Ascending aorta (tissue), 2 donors: ENCODE measurements around the gene RALGPS2. TPM values are rescaled to one million over a fixed set of nuclear protein-coding genes. Genes with fewer than 3 reads are reported as not detected.

ENCODE experiments used
- DNase-seq, 2 donors: peaks; one replicate each; pipeline ENCODE4 v3.0.0-alpha.2; 2019; ENCODE audit warnings: low spot score in 2 of 2
- H3K27ac ChIP-seq, 2 donors: fragments of 200-600 bp; sonication (generic); one replicate each; pipeline ENCODE4 v1.5.1; 2016 to 2017; ENCODE audit warnings: mild to moderate bottlenecking in 1 of 2
- H3K27me3 ChIP-seq: fragments of 200-600 bp; sonication (generic); one replicate; pipeline ENCODE4 v1.5.1; 2017
- H3K36me3 ChIP-seq, 2 donors: fragments of 200-600 bp; sonication (generic); one replicate each; pipeline ENCODE4 v1.5.1; 2016
- H3K4me1 ChIP-seq, 2 donors: fragments of 200-600 bp; sonication (generic); one replicate each; pipeline ENCODE4 v1.5.1; 2016 to 2017; ENCODE audit warnings: mild to moderate bottlenecking in 1 of 2
- H3K4me3 ChIP-seq, 2 donors: fragments of 200-600 bp; sonication (generic); one replicate each; pipeline ENCODE4 v1.5.1; 2016 to 2017; ENCODE audit warnings: mild to moderate bottlenecking in 1 of 2
- H3K9me3 ChIP-seq, 2 donors: fragments of 200-600 bp; sonication (generic); one replicate each; pipeline ENCODE4 v1.5.1; 2016
- intact Hi-C: fragments of 100-400 bp; cut with DNase I; formaldehyde crosslinking; loops from one replicate; pipeline ENCODE4 v1.15.1; 2023
- total RNA-seq: library from RNA; depleted of rRNA; stranded (reverse); fragments of >200 nt; gene quantifications from one replicate; pipeline ENCODE4 v1.1.0, GENCODE V29; 2016
- TF ChIP-seq, protein P1 (sequence below), 3 experiments: fragments of 200-600 bp in 2 of 3; fragments of 450-650 bp in 1 of 3; sonication (generic) in 2 of 3; IDR thresholded peaks; one replicate each; pipeline ENCODE4 v1.5.1; 2016 to 2019; ENCODE audit warnings: antibody characterized with exemption in 3 of 3, mild to moderate bottlenecking in 1 of 3, moderate library complexity in 1 of 3

The RALGPS2 gene
- total RNA-seq, 1 donor from 2014 or later = 2.2 TPM

DNA sequence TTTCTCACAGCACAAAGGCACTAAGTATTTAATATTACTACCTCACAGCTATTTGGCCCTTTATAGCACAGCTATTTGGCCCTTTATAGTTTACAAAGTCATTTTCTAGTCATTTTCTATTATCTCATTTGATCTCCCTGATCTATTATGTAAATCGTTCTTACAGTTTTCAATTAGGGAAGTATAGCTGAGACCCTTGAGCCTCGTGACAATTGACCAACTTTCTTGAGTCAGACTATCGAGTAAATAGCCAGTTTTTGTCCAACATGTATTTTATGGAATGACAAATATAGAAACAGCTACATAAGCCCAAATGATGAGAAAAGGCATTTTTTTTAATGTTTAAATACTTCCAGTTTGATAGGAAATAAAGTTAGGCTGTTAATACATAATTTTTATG, 152.9 kb downstream of the RALGPS2 start:
- TF ChIP-seq, protein P1, sequence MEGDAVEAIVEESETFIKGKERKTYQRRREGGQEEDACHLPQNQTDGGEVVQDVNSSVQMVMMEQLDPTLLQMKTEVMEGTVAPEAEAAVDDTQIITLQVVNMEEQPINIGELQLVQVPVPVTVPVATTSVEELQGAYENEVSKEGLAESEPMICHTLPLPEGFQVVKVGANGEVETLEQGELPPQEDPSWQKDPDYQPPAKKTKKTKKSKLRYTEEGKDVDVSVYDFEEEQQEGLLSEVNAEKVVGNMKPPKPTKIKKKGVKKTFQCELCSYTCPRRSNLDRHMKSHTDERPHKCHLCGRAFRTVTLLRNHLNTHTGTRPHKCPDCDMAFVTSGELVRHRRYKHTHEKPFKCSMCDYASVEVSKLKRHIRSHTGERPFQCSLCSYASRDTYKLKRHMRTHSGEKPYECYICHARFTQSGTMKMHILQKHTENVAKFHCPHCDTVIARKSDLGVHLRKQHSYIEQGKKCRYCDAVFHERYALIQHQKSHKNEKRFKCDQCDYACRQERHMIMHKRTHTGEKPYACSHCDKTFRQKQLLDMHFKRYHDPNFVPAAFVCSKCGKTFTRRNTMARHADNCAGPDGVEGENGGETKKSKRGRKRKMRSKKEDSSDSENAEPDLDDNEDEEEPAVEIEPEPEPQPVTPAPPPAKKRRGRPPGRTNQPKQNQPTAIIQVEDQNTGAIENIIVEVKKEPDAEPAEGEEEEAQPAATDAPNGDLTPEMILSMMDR (IDR thresholded peaks at IDR 0.05) = no peak
- H3K9me3 ChIP-seq = no peaks in the 10 kb centered on the region
- no peaks in the 10 kb centered on the region for H3K36me3 ChIP-seq
- no peak overlapping the region for H3K27ac ChIP-seq
- no peak overlapping the region for H3K4me3 ChIP-seq
- no peak for DNase-seq
- H3K27me3 ChIP-seq = no peaks in the 10 kb centered on the region
- H3K4me1 ChIP-seq = no peaks in the 10 kb centered on the region
- intact Hi-C loops = no loop called here

DNA sequence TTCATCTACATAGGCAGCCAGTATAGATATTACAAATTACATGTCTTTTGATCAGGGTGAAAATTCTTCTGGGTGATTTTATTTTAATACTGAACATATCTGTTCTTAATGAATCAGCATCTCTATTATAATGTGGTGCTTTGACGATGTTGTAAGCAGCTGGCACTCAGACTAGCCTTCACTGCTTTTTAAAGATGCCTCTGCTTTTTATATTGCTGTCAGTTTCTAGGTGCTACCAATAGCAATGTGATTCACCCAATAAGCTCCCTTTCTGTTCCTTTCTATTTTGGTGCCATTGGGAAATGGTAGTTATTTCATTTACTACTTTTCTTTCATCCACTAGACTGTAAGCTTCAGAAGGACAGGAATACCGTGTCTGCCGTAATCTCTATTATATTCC, 156.9 kb downstream of the RALGPS2 start:
- intact Hi-C loops = no loop called here
- no peak overlapping the region for H3K4me3 ChIP-seq

DNA sequence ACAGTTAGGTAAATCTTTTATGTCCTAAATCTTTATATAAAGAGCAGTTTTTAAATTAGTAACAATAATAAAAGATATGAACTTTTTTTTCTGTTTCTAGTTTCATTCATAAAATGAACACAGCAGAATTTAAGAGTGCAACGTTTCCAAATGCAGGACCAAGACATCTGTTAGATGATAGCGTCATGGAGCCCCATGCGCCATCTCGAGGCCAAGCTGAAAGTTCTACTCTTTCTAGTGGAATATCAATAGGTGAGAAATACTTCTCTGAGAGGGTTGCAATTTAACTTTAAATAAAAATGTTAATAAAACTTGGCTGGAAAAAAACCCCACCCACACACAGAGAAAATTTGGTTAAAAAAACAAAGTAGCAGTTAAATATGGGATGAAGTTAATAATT, 160.8 kb downstream of the RALGPS2 start:
- Histone ChIP-seq H3K4me1 (no peaks in the 10 kb centered on the region), H3K4me3 (no peak overlapping the region), H3K36me3 (no peaks in the 10 kb centered on the region), H3K27me3 (no peaks in the 10 kb centered on the region), H3K27ac (no peak overlapping the region), H3K9me3 (no peaks in the 10 kb centered on the region)
- no peak for DNase-seq
- TF ChIP-seq, protein P1 (IDR thresholded peaks at IDR 0.05) = no peak
- intact Hi-C loops = no loop called here

More for the DNA sequence above, 156.9 kb downstream of the RALGPS2 start:
- Histone ChIP-seq H3K27me3 (no peaks in the 10 kb centered on the region), H3K9me3 (no peaks in the 10 kb centered on the region), H3K4me1 (no peaks in the 10 kb centered on the region), H3K27ac (no peak overlapping the region), H3K36me3 (no peaks in the 10 kb centered on the region)
- TF ChIP-seq, protein P1 (IDR thresholded peaks at IDR 0.05) = no peak
- no peak for DNase-seq

DNA sequence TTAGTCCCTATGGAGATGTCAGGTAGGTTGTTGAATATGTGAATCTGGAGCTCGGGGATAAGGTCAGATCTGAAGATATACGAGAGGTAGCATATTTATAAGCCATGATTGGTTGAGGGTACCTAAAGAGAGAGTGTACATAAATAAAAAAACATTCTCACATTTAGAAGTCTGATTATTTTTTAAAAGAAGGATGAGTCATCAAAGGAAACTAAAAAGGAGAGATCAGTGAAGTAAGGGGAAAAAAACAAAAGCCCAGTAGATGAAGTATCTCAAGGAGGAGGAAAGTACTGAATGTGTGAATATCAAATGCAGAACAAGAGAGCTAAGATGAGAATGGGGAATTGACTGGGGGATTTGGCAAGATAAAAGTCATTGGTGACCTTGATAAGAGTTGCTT, 161.5 kb downstream of the RALGPS2 start:
- no peaks in the 10 kb centered on the region for H3K9me3 ChIP-seq
- H3K4me1 ChIP-seq = no peaks in the 10 kb centered on the region
- no peaks in the 10 kb centered on the region for H3K36me3 ChIP-seq
- no peak for DNase-seq
- no peak overlapping the region for H3K27ac ChIP-seq
- H3K27me3 ChIP-seq = no peaks in the 10 kb centered on the region
- no peak overlapping the region for H3K4me3 ChIP-seq
- TF ChIP-seq, protein P1 (IDR thresholded peaks at IDR 0.05) = no peak
- intact Hi-C loops = no loop called here

DNA sequence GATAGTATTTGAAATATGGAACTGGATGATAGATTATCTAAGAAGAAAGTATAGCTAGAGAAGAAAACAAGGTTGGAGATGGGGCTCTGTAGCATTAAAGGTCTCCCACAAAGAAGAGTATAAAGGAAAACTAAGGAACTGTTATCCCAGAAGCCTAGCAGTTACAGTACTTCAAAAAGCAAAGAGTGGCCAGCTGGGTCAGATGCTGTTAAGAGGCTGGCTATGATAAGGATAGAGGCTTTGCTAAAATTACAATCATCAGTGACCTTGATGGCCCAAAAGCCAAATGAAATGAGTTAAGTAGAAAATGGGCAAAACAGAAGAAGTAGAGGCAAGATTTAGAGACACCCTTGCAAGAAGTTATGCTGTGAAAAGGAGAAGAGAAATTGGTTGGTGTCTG, 170.9 kb downstream of the RALGPS2 start:
- Histone ChIP-seq H3K9me3 (no peaks in the 10 kb centered on the region), H3K4me1 (no peaks in the 10 kb centered on the region), H3K36me3 (no peaks in the 10 kb centered on the region), H3K27me3 (no peaks in the 10 kb centered on the region), H3K4me3 (no peak overlapping the region), H3K27ac (no peak overlapping the region)
- TF ChIP-seq, protein P1 (IDR thresholded peaks at IDR 0.05) = no peak
- intact Hi-C loops = no loop called here
- DNase-seq = no peak

DNA sequence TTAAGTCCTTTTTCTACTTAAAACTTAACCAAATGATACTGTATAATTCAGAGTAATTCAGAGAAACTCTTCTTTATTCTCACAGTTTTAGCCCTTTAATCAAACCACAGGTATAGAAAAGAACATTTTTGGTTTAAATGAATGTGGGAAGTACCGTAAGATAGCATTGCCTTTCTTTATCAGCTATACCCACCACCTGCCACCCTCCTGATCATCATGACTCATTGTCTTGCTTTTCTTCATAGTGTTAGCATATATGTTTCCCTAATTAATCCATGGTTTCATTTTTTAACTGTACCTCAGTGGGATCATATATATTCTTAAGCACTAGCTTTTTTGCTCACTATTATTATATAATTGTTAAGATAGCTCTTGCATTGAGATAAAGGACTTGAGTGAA, 173.4 kb downstream of the RALGPS2 start:
- Histone ChIP-seq H3K9me3 (no peaks in the 10 kb centered on the region), H3K4me1 (no peaks in the 10 kb centered on the region), H3K36me3 (no peaks in the 10 kb centered on the region), H3K27ac (no peak overlapping the region), H3K27me3 (no peaks in the 10 kb centered on the region), H3K4me3 (no peak overlapping the region)
- DNase-seq = no peak
- TF ChIP-seq, protein P1 (IDR thresholded peaks at IDR 0.05) = no peak
- intact Hi-C loops = no loop called here
